ENCODE results near the gene QSOX2. TPM values are rescaled to one million over a fixed set of nuclear protein-coding genes. Genes with fewer than 3 reads are reported as not detected.

QSOX2 gene
- total RNA-seq, 1 experiment from 2014 or later: 34.6 TPM

DNA sequence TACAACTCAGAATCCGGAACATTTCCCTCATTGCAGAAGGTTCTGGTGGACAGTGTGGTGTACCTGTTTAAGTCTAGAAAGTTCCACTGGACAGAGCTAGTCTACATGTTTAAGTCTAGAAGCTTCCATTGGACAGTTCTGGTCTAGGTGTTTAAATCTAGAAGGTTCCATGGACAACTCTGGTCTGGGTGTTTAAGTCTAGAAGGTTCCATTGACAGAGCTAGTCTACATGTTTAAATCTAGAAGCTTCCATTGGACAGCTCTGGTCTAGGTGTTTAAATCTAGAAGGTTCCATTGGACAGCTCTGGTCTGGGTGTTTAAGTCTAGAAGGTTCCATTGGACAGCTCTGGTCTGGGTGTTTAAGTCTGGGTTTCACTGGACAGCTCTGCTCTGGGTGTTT is 33.3 kb upstream of the QSOX2 start:
- BruUV-seq (replicated peaks): no TSS peak
- no peak overlapping the region for H3K4me2 ChIP-seq (ENCODE audit: low read length)
- no peak overlapping the region for H3K9ac ChIP-seq (ENCODE audit: low read length)
- ChIA-PET POLR2A (no interaction called here), CTCF (interaction anchor here (1.2 kb wide), 1 partner anchor 9 kb away, joined by 3 read pairs; no protein-coding TSS in a partner anchor), RAD21 (ENCODE audit: low non-redundant PET in 1 of 2, low total read pairs in 2 of 2, uncharacterized antibody in 2 of 2, unreplicated experiment in 2 of 2) (no interaction called here)
- H3K9me3 ChIP-seq (ENCODE audit: control insufficient read depth in 1 of 2, insufficient read depth in 1 of 2, low read depth in 1 of 2, low read length in 2 of 2): no peaks in the 10 kb centered on the region
- H3K4me3 ChIP-seq (replicated peaks in 1 of 2; ENCODE audit: low read depth in 1 of 2, low read length in 2 of 2): no peak overlapping the region
- intact Hi-C loops (cut with micrococcal nuclease): no loop called here
- no peak overlapping the region for H3K27ac ChIP-seq (ENCODE audit: low read depth, low read length)
- TF ChIP-seq ELF1 (IDR thresholded peaks at IDR 0.05; ENCODE audit: borderline replicate concordance, low read depth) (no peak), SRF (IDR thresholded peaks at IDR 0.05; ENCODE audit: low read depth) (no peak)
- no peak for DNase-seq (ENCODE audit: low read depth, low spot score)
- peaks cover 6 to 8% of the 10 kb centered on the region in 2 experiments; a peak in 3 of 4 replicates for H3K4me1 ChIP-seq (ENCODE audit: control insufficient read depth in 1 of 2, insufficient read depth in 2 of 2, low read length in 2 of 2)
- H3K36me3 ChIP-seq (ENCODE audit: control insufficient read depth in 1 of 2, insufficient read depth in 2 of 2, low read length in 2 of 2): no peaks in the 10 kb centered on the region
- no peak for ATAC-seq
- H4K20me1 ChIP-seq (ENCODE audit: insufficient read depth): no peaks in the 10 kb centered on the region
- H3K27me3 ChIP-seq (ENCODE audit: insufficient read depth, low read length): no peaks in the 10 kb centered on the region
- H3K9me2 ChIP-seq (ENCODE audit: insufficient read depth): no peaks in the 10 kb centered on the region
- H3K79me2 ChIP-seq (ENCODE audit: insufficient read depth, low read length): no peaks in the 10 kb centered on the region
- no peak overlapping the region for H2AFZ ChIP-seq (ENCODE audit: low read depth, low read length, poor library complexity, severe bottlenecking)

DNA sequence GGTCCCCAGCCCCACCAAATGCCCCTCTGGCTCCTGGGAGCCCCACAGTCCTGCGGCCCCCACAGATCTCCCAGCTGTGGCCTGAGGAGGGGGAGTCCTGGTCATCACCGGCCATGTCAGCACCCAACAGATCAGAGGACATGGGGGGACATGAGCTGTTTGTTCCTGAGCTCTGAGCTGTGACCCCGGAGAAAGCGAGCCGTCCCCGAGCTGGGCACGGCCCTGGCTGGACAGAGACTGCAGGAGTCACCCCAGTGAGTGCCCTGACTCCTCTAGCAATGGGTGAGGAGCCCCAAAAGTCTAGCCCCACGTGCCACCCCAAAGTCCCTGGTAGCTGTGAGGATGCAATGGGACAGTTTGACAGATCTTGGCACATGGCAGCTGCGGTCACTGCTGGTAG is 32.6 kb upstream of the QSOX2 start:
- Histone ChIP-seq H4K20me1 (ENCODE audit: insufficient read depth) (no peaks in the 10 kb centered on the region), H3K4me2 (ENCODE audit: low read length) (no peak overlapping the region), H3K9ac (ENCODE audit: low read length) (no peak overlapping the region), H3K79me2 (ENCODE audit: insufficient read depth, low read length) (no peaks in the 10 kb centered on the region), H3K4me1 (ENCODE audit: control insufficient read depth in 1 of 2, insufficient read depth in 2 of 2, low read length in 2 of 2) (peaks cover under 1 to 2% of the 10 kb centered on the region in 2 experiments; a peak in 3 of 4 replicates), H3K27ac (ENCODE audit: low read depth, low read length) (no peak overlapping the region), H3K36me3 (ENCODE audit: control insufficient read depth in 1 of 2, insufficient read depth in 2 of 2, low read length in 2 of 2) (no peaks in the 10 kb centered on the region), H2AFZ (ENCODE audit: low read depth, low read length, poor library complexity, severe bottlenecking) (no peak overlapping the region), H3K27me3 (ENCODE audit: insufficient read depth, low read length) (no peaks in the 10 kb centered on the region), H3K4me3 (replicated peaks in 1 of 2; ENCODE audit: low read depth in 1 of 2, low read length in 2 of 2) (no peak overlapping the region), H3K9me2 (ENCODE audit: insufficient read depth) (no peaks in the 10 kb centered on the region), H3K9me3 (ENCODE audit: control insufficient read depth in 1 of 2, insufficient read depth in 1 of 2, low read depth in 1 of 2, low read length in 2 of 2) (no peaks in the 10 kb centered on the region)
- ATAC-seq (no peak), DNase-seq (ENCODE audit: low read depth, low spot score) (no peak)
- ChIA-PET CTCF (no interaction called here), RAD21 (ENCODE audit: low non-redundant PET in 1 of 2, low total read pairs in 2 of 2, uncharacterized antibody in 2 of 2, unreplicated experiment in 2 of 2) (no interaction called here), POLR2A (no interaction called here)
- intact Hi-C loops (cut with micrococcal nuclease): no loop called here
- no TSS peak for BruUV-seq (replicated peaks)
- TF ChIP-seq SIN3A (IDR thresholded peaks at IDR 0.05; ENCODE audit: low read depth): no peak
- TF ChIP-seq RAD21 (IDR thresholded peaks at IDR 0.05; ENCODE audit: low read depth): no peak
- no peak for TF ChIP-seq ZFX (IDR thresholded peaks at IDR 0.05)
- TF ChIP-seq POLR2AphosphoS5 (IDR thresholded peaks at IDR 0.05; ENCODE audit: low read depth, low read length): no peak
- no peak for TF ChIP-seq ATF3 (IDR thresholded peaks at IDR 0.05)
- no peak for TF ChIP-seq EZH2phosphoT487 (IDR thresholded peaks at IDR 0.05; ENCODE audit: borderline replicate concordance)
- TF ChIP-seq ZNF274 (IDR thresholded peaks at IDR 0.05; ENCODE audit: low read depth, low read length): no peak
- TF ChIP-seq CTCF (IDR thresholded peaks at IDR 0.05 in 2 of 3, conservative IDR thresholded peaks at IDR 0.05 in 1 of 3; ENCODE audit: borderline replicate concordance in 1 of 3, insufficient read depth in 1 of 3, low read depth in 2 of 3, low read length in 2 of 3): no peak
- TF ChIP-seq SRF (IDR thresholded peaks at IDR 0.05; ENCODE audit: low read depth): no peak
- TF ChIP-seq, protein P1, sequence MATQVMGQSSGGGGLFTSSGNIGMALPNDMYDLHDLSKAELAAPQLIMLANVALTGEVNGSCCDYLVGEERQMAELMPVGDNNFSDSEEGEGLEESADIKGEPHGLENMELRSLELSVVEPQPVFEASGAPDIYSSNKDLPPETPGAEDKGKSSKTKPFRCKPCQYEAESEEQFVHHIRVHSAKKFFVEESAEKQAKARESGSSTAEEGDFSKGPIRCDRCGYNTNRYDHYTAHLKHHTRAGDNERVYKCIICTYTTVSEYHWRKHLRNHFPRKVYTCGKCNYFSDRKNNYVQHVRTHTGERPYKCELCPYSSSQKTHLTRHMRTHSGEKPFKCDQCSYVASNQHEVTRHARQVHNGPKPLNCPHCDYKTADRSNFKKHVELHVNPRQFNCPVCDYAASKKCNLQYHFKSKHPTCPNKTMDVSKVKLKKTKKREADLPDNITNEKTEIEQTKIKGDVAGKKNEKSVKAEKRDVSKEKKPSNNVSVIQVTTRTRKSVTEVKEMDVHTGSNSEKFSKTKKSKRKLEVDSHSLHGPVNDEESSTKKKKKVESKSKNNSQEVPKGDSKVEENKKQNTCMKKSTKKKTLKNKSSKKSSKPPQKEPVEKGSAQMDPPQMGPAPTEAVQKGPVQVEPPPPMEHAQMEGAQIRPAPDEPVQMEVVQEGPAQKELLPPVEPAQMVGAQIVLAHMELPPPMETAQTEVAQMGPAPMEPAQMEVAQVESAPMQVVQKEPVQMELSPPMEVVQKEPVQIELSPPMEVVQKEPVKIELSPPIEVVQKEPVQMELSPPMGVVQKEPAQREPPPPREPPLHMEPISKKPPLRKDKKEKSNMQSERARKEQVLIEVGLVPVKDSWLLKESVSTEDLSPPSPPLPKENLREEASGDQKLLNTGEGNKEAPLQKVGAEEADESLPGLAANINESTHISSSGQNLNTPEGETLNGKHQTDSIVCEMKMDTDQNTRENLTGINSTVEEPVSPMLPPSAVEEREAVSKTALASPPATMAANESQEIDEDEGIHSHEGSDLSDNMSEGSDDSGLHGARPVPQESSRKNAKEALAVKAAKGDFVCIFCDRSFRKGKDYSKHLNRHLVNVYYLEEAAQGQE (IDR thresholded peaks at IDR 0.05; ENCODE audit: low read depth): no peak
- TF ChIP-seq, protein P2, sequence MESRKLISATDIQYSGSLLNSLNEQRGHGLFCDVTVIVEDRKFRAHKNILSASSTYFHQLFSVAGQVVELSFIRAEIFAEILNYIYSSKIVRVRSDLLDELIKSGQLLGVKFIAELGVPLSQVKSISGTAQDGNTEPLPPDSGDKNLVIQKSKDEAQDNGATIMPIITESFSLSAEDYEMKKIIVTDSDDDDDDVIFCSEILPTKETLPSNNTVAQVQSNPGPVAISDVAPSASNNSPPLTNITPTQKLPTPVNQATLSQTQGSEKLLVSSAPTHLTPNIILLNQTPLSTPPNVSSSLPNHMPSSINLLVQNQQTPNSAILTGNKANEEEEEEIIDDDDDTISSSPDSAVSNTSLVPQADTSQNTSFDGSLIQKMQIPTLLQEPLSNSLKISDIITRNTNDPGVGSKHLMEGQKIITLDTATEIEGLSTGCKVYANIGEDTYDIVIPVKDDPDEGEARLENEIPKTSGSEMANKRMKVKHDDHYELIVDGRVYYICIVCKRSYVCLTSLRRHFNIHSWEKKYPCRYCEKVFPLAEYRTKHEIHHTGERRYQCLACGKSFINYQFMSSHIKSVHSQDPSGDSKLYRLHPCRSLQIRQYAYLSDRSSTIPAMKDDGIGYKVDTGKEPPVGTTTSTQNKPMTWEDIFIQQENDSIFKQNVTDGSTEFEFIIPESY (IDR thresholded peaks at IDR 0.05; ENCODE audit: extremely low read depth, insufficient replicate concordance, low read length): no peak
- no peak for TF ChIP-seq EZH2 (IDR thresholded peaks at IDR 0.05)
